B cell (primary cell): ENCODE measurements around the gene CA9. TPM values are rescaled to one million over a fixed set of nuclear protein-coding genes. Genes with fewer than 3 reads are reported as not detected.
A peak's percentile ranks its signal among the peaks of the same experiment; 100 is the strongest.
"Not testable (repeated sequence)": the region's sequence is repeated elsewhere in the genome, so short reads cannot be mapped to it uniquely, and the experiment has no call there.

Experiments
- ATAC-seq: fragments of 200-7000 bp; cut with Tn5 transposase; one replicate; pipeline ENCODE4 v1.10.0; 2021; ENCODE audit warnings: low read depth, mild to moderate bottlenecking, moderate number of reproducible peaks, moderate library complexity
- CTCF ChIA-PET: fragments of 350-600 bp; sonication (Branson Sonifier 250); formaldehyde crosslinking; loops from one replicate; lab custom pipeline; 2021; ENCODE audit warnings: antibody characterized with exemption, inconsistent platforms; lab: Charles Lee
- POLR2A ChIA-PET: fragments of 350-600 bp; sonication (Branson Sonifier 250); formaldehyde crosslinking; loops from one replicate; lab custom pipeline; 2021; ENCODE audit warnings: antibody characterized with exemption; lab: Charles Lee
- DNase-seq: peaks from one replicate; pipeline ENCODE4 v3.0.0; 2013
- H2AFZ ChIP-seq: 2 replicates; pipeline ENCODE4 v1.6.1; 2012; ENCODE audit warnings: mild to moderate bottlenecking, low read depth, low read length; ENCODE audit not compliant: insufficient read depth, poor library complexity, severe bottlenecking
- H3K27ac ChIP-seq, 2 donors: 1 replicate in 1 of 2; 2 replicates in 1 of 2; pipeline ENCODE4 v1.5.1; 2012 to 2013; ENCODE audit warnings: low read length in 2 of 2, mild to moderate bottlenecking in 2 of 2, moderate library complexity in 1 of 2
- H3K27me3 ChIP-seq, 4 experiments: fragments of 200-600 bp in 1 of 4; sonication (generic) in 1 of 4; replicated peaks in 1 of 4; 1 replicate in 2 of 4; 2 replicates in 2 of 4; pipeline versions ENCODE4 v1.6.1 to v1.7.0; 2013 to 2016; ENCODE audit warnings: low read length in 3 of 4, mild to moderate bottlenecking in 2 of 4, mixed read lengths in 1 of 4, moderate library complexity in 1 of 4; ENCODE audit not compliant: insufficient read depth in 4 of 4, control insufficient read depth in 3 of 4; ENCODE audit errors: control extremely low read depth in 1 of 4
- H3K36me3 ChIP-seq, 2 experiments: replicated peaks in 1 of 2; 1 replicate in 1 of 2; 2 replicates in 1 of 2; pipeline versions ENCODE4 v1.6.1 to v1.7.1; 2013; ENCODE audit warnings: low read length in 1 of 2; ENCODE audit not compliant: insufficient read depth in 2 of 2, control insufficient read depth in 1 of 2; ENCODE audit errors: control extremely low read depth in 1 of 2, extremely low read depth in 1 of 2
- H3K4me1 ChIP-seq, 2 donors: fragments of 200-600 bp in 1 of 2; sonication (generic) in 1 of 2; 1 replicate in 1 of 2; 2 replicates in 1 of 2; pipeline versions ENCODE4 v1.5.1 to v1.6.1; 2013 to 2017; ENCODE audit warnings: low read length in 2 of 2; ENCODE audit not compliant: control insufficient read depth in 2 of 2, insufficient read depth in 2 of 2
- H3K4me2 ChIP-seq: replicated peaks from 2 replicates; pipeline ENCODE3; 2012; ENCODE audit warnings: mild to moderate bottlenecking, low read depth, low read length; ENCODE audit not compliant: poor library complexity, severe bottlenecking
- H3K4me3 ChIP-seq, 5 experiments: fragments of 200-600 bp in 1 of 5; sonication (generic) in 1 of 5; 1 replicate in 3 of 5; 2 replicates in 2 of 5; pipeline versions ENCODE4 v1.5.1 to v1.7.0; 2011 to 2016; ENCODE audit warnings: low read length in 4 of 5, mild to moderate bottlenecking in 4 of 5, low read depth in 2 of 5, control low read depth in 1 of 5, moderate library complexity in 1 of 5; ENCODE audit not compliant: insufficient read depth in 1 of 5; ENCODE audit errors: control extremely low read depth in 1 of 5, extremely low read depth in 1 of 5
- H3K79me2 ChIP-seq: fragments of 200-600 bp; sonication (generic); one replicate; pipeline ENCODE4 v1.6.0; 2016; ENCODE audit warnings: low read length; ENCODE audit not compliant: control insufficient read depth, insufficient read depth
- H3K9ac ChIP-seq: fragments of 200-600 bp; sonication (generic); 2 replicates; pipeline ENCODE4 v1.6.1; 2017; ENCODE audit warnings: mild to moderate bottlenecking, low read length, moderate library complexity
- H3K9me3 ChIP-seq, 3 donors: one replicate each; pipeline versions ENCODE4 v1.6.1 to v1.7.1; 2013; ENCODE audit warnings: low read length in 2 of 3; ENCODE audit not compliant: control insufficient read depth in 2 of 3, insufficient read depth in 1 of 3; ENCODE audit errors: control extremely low read depth in 1 of 3
- H4K20me1 ChIP-seq: 2 replicates; pipeline ENCODE4 v1.6.0; 2012; ENCODE audit warnings: mild to moderate bottlenecking, low read length; ENCODE audit not compliant: insufficient read depth, control insufficient read depth, poor library complexity, severe bottlenecking
- H3K27ac Mint-ChIP-seq: one replicate; pipeline ENCODE4 v1.8.0; 2021; ENCODE audit warnings: mixed read lengths
- H3K27me3 Mint-ChIP-seq: one replicate; pipeline ENCODE4 v1.8.0; 2021; ENCODE audit warnings: mixed read lengths
- H3K4me1 Mint-ChIP-seq: one replicate; pipeline ENCODE4 v1.8.0; 2021; ENCODE audit warnings: mixed read lengths
- H3K4me3 Mint-ChIP-seq: one replicate; pipeline ENCODE4 v1.8.0; 2021; ENCODE audit warnings: mixed read lengths
- H3K9me3 Mint-ChIP-seq: one replicate; pipeline ENCODE4 v1.8.0; 2022; ENCODE audit warnings: mixed read lengths; ENCODE audit not compliant: insufficient read depth
- CTCF ChIP-seq: fragments of 200-600 bp; IDR thresholded peaks from one replicate; pipeline ENCODE4 v1.8.0; 2022; ENCODE audit warnings: antibody characterized with exemption, mild to moderate bottlenecking
- EZH2 ChIP-seq: IDR thresholded peaks from 2 replicates; pipeline ENCODE4 v1.6.1; 2012; ENCODE audit warnings: borderline replicate concordance, low read depth, mild to moderate bottlenecking, moderate library complexity, low read length; ENCODE audit not compliant: insufficient read depth, poor library complexity, severe bottlenecking
- WGBS: methylation state at CpG from one replicate; pipeline ENCODE4 v1.1.5; 2013; ENCODE audit warnings: missing lambda C conversion rate; ENCODE audit not compliant: insufficient coverage; 5-methylcytosine and 5-hydroxymethylcytosine counted together
- intact Hi-C: fragments of 100-400 bp; cut with micrococcal nuclease; formaldehyde crosslinking; loops from one replicate; pipeline ENCODE4 v1.10.0; 2022
- polyA plus RNA-seq: library from polyadenylated mRNA; depleted of rRNA; stranded (reverse); fragments of >200 nt; gene quantifications from 2 replicates; pipeline ENCODE4 v1.2.3, GENCODE V29; 2012
- total RNA-seq, 2 donors: library from RNA; stranded (reverse); fragments of 120-200 nt in 1 of 2; gene quantifications; 1 replicate in 1 of 2; 2 replicates in 1 of 2; pipeline versions ENCODE4 v1.2.3 to v1.2.4, GENCODE V29; 2013 to 2022

CA9 gene
- total and polyA plus RNA-seq, 2 donors (not counting 1 experiment from before 2014, with no cell fraction given) = not detected

DNA sequence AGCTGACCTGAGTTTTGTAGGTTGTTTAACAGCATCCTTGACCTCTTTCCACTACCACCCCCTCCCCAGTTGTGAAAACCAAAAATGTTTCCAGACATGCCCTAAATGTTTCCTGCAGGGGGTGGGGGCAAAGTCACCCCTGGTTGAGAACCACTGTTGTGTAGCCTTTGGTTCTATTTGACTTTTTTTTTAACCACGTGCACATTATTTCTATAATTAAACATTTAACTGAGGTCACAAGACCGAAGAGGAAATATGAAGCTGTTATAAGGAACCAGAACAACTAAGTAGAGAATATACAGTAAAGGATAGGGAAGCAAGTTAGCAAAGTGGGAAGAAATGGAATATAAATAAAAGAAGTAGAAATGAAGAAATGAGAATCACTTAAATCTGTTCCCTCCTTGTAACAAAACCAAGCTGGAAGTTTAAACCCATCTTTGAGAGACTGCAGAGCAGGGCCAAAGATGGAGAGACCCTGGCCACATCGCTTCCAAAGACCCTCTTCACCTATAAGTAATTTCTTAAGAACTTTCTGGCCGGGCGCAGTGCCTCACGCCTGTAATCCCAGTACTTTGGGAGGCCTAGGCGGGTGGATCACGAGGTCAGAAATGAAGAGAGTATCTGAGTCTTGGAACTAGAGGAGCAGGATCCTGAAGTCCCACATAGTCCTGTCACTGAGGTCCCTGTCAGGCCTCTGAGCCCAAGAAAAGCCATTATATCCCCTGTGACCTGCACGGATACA, 37.4 kb upstream of the CA9 start:
- ChIA-PET CTCF (interaction anchor here (0.9 to 3.1 kb wide), 8 partner anchors 10 to 96 kb away, joined by 3 to 19 read pairs (median 4); partner anchors contain the start of genes CREB3, SIT1 and TLN1), POLR2A (interaction anchor here (0.8 to 2.1 kb wide), 7 partner anchors 10 to 31 kb away, joined by 4 to 17 read pairs (median 5); partner anchors contain the start of genes CCDC107, RMRP and TESK1)
- Histone ChIP-seq H3K36me3 (peaks cover 0 to 3% of the 10 kb centered on the region in 2 experiments), H3K27me3 (no peaks in the 10 kb centered on the region), H3K4me1 (peaks cover 73 to 74% of the 10 kb centered on the region in 2 donors), H3K4me2 (peak overlapping the region; percentile 63), H3K27ac (peak overlapping the region; percentile 88 to 95), H2AFZ (no peak overlapping the region), H3K4me3 (peak overlapping the region in 2 of 5 experiments; percentile 5 to 28), H3K79me2 (peaks cover 19% of the 10 kb centered on the region), H4K20me1 (no peaks in the 10 kb centered on the region), H3K9ac (peak overlapping the region; percentile 53), H3K9me3 (peaks cover 0 to 3% (median 0%) of the 10 kb centered on the region in 3 donors)
- no peaks in the 10 kb centered on the region for H3K27me3 Mint-ChIP-seq
- H3K4me1 Mint-ChIP-seq = peaks cover 72% of the 10 kb centered on the region
- intact Hi-C loops = loop anchor here (1.0 kb wide), 2 partner anchors 10 to 17 kb away; no protein-coding TSS in a partner anchor
- peak; percentile 77 for DNase-seq
- H3K9me3 Mint-ChIP-seq = no peaks in the 10 kb centered on the region
- H3K27ac Mint-ChIP-seq = peak overlapping the region; percentile 91
- H3K4me3 Mint-ChIP-seq = peak overlapping the region; percentile 68
- WGBS = 85% methylated on average over 3 of the region's 9 CpGs
- peak; percentile 76 for ATAC-seq
- TF ChIP-seq EZH2 (no peak), CTCF (no peak)

GRCh38 chr9:35636877-35637246, 36.9 kb upstream of the CA9 start:
- intact Hi-C loops = loop anchor here (1.0 kb wide), 2 partner anchors 9 to 18 kb away; no protein-coding TSS in a partner anchor

DNA sequence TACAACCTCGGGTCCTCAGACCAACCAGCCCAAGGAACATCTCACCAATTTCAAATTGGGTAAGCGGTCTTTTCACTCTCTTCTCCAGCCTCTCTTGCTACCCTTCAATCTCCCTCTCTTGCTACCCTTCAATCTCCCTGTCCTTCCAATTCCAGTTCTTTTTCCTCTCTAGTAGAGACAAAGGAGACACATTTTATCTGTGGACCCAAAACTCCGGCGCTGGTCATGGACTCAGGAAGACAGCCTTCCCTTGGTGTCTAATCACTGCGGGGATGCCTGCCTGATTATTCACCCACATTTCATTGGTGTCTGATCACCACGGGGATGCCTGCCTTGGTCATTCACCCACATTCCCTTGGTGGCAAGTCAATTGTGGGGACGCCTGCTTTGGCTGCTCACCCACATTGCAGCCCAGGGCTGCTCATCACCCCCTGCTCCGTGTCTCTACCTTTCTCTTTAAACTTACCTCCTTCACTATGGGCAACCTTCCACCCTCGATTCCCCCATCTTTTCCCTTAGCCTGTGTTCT, 36.2 kb upstream of the CA9 start:
- H3K27me3 ChIP-seq, H3K9me3 Mint-ChIP-seq, H3K27me3 Mint-ChIP-seq, H3K36me3 ChIP-seq, H4K20me1 ChIP-seq, ATAC-seq, intact Hi-C loops, CTCF ChIA-PET, H3K4me3 ChIP-seq, H2AFZ ChIP-seq, H3K9ac ChIP-seq, DNase-seq, H3K9me3 ChIP-seq: not testable (repeated sequence)
- peaks cover 84% of the 10 kb centered on the region for H3K4me1 Mint-ChIP-seq
- Histone ChIP-seq H3K27ac (peak overlapping the region; percentile 88 to 95), H3K79me2 (peaks cover 30% of the 10 kb centered on the region), H3K4me2 (peak overlapping the region; percentile 19), H3K4me1 (peaks cover 84 to 85% of the 10 kb centered on the region in 2 donors)
- POLR2A ChIA-PET = interaction anchor here (1.1 kb wide), 1 partner anchor 10 kb away, joined by 5 read pairs; no protein-coding TSS in a partner anchor
- H3K27ac Mint-ChIP-seq = peak overlapping the region; percentile 91
- WGBS = 95% methylated on average over 8 of the region's 9 CpGs
- H3K4me3 Mint-ChIP-seq = peak overlapping the region; percentile 68

More at GRCh38 chr9:35636877-35637246, 36.9 kb upstream of the CA9 start:
- Mint-ChIP-seq H3K27ac (peak overlapping the region; percentile 91), H3K4me1 (peaks cover 77% of the 10 kb centered on the region), H3K4me3 (peak overlapping the region; percentile 68)
- ChIA-PET POLR2A (interaction anchor here (1.6 to 2.1 kb wide), 4 partner anchors 9 to 32 kb away, joined by 5 to 17 read pairs (median 8); partner anchors contain the start of gene TESK1), CTCF (interaction anchor here (0.9 to 3.1 kb wide), 5 partner anchors 9 to 59 kb away, joined by 3 to 19 read pairs (median 11); partner anchors contain the start of gene SIT1)
- WGBS = 100% methylated on average over 5 of the region's 6 CpGs
- H3K79me2 ChIP-seq = peaks cover 24% of the 10 kb centered on the region
- H4K20me1 ChIP-seq, H2AFZ ChIP-seq, H3K27me3 ChIP-seq, ATAC-seq, H3K9me3 ChIP-seq, H3K9me3 Mint-ChIP-seq, H3K27me3 Mint-ChIP-seq, H3K36me3 ChIP-seq, DNase-seq: not testable (repeated sequence)
- H3K4me3 ChIP-seq = peak overlapping the region in 1 of 5 experiments; percentile 28
- peak overlapping the region; percentile 88 to 95 for H3K27ac ChIP-seq
- peaks cover 79 to 80% of the 10 kb centered on the region in 2 donors for H3K4me1 ChIP-seq
- peak overlapping the region; percentile 63 for H3K4me2 ChIP-seq
- peak overlapping the region; percentile 53 for H3K9ac ChIP-seq
